HG02852 (cell line): ENCODE measurements around the gene ICA1.

ENCODE experiments used
- ATAC-seq: cut with Tn5 transposase; IDR thresholded peaks from one replicate; pipeline ENCODE4 v1.9.1; 2021; ENCODE audit warnings: mild to moderate bottlenecking, moderate library complexity; ENCODE audit not compliant: unreplicated experiment

Gene ICA1

DNA sequence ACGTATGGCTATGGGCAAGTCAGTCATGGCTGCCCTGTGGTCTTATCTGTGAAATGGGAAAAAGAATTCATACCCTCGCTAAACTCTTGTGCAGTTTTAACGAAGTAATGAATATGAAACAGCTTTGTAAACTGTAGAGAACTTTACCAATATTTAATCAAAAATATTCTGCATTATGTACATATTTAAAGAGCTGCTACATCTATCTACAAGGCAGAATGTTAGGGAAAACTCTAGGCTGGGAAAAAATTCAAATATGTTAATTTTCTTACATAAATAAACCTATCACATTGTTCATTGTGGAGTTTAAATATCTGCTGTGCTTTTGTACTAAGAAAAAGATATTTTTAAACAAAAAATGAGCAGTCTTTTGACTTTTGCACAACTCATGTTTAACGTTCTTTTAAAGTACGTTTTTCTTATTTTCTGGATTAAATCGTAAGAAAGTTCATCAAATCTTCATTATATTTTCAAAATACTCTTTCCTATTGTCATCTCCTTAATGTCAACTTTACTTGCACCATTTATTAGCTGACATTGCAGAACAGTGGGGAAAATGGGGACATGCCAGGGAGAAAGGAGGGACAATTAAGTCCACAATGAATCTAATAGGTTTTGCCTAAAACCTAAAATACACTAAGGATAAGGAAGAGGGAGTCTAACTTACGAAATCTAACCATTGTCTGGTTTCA, 57.5 kb downstream of the ICA1 start:
- no peak for ATAC-seq

DNA sequence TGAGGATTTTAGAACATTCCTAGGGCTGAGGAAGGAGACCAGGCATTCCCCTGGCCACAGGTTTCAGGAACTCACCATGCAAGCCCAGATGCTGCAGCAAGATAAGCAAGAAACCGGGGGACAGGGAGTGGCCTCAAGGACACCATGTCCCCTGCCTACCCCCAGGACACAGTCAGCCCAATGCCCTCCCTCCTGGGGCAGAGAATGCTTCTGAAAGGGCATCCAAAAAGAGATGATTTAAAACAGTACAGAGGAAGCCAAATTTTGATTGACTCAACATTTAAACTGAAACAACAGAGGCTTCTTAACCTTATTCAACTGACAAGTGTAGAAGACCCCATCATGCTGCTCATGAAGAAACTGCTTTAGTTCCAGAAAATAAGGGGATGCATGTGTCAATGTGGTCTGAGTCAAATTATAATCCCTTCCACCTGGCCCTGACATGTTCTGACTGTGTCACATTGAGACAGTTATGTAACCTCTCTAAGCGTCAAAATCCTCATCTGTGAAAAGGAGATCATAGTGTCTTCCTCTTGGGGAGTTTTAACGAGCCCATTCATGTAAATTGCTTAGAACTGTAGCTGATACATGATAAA, 60.0 kb downstream of the ICA1 start:
- ATAC-seq, result no peak

DNA sequence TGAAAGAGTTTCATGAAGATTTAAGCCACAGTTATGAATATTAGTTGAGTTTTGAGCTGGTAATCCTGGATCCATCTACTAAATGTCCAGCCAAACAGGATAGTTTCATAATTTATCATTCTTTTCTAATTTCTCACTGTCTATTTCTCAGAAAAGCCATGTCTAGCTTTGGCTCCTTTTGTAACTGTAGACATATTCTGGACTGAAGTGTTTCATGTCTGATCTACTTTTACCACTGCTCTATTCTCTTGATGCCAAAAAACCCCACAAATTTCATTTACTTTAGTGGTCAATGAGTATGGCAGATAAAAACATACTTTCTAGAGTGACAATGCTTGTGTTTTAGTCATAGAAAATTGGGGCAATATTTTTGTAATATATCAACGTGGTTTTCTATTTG, 61.2 kb downstream of the ICA1 start:
- ATAC-seq, result peak; percentile 45

DNA sequence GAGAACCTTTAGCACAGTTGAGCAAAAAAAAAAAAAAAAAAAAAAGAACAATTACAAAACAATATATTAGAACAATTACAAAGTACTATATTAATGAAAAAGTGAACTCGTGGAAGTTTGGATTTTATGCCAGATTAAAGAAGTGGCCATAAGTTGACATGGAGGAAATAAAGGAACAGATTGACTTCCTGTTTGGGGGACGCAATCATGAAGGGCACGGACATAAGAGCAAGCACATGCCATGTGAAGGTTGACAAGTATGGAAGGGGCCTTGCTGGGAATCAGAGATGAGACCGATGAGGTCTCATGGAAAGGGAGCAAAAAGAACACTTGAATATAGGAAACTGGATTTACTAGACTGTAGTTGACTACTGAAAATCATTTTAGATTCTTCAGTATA, 61.7 kb downstream of the ICA1 start:
- no peak for ATAC-seq

DNA sequence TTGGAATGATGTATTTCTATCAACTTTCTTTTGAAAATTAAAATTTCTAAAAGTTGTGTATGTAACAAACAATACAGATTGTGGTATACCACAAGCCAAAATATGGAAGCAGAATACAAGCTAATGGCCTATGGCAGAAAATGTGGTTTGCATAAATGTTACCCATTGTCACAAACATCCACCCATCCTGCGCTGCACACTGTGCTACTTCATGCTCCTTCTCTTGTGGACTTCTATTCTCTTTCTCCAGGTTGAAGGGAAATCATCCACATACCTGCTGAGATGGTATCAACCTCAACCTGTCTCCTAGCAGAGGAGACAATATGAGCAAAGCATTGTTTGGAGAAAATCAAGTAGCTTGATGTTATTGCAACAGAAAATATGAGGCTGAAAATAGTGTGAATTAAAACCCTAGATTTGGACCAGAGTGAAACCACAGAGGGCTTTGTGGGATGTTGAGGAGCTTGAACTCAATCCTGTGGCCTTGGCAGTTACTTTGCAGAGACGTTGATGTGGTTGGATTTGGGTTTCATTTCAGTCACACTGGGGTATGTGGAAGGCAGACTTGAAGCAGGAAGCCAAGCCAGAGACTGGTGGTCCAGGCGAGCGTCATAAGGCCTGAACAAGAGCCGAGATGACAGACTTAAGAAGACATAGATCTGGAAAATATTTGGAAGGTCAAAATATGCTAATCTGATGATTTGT, 63.8 kb downstream of the ICA1 start:
- ATAC-seq, result no peak

DNA sequence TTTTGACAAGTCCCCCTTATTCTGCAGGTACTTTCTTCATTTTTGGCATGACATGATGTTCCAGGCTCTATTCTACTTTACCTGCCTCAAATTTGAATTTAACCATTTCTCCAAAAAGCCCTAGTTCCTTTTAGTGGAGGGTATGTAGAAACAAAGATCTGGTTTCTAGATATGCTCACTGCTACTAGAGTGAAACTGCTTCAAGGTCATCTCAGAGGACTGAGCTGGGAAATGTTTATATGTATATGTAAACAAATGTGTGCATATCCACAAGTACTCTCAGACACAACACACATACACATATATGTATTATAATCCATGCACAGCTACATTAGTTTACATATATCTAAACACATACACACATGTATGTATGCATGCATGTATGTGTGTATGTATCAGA, 69.1 kb downstream of the ICA1 start:
- ATAC-seq, result no peak

DNA sequence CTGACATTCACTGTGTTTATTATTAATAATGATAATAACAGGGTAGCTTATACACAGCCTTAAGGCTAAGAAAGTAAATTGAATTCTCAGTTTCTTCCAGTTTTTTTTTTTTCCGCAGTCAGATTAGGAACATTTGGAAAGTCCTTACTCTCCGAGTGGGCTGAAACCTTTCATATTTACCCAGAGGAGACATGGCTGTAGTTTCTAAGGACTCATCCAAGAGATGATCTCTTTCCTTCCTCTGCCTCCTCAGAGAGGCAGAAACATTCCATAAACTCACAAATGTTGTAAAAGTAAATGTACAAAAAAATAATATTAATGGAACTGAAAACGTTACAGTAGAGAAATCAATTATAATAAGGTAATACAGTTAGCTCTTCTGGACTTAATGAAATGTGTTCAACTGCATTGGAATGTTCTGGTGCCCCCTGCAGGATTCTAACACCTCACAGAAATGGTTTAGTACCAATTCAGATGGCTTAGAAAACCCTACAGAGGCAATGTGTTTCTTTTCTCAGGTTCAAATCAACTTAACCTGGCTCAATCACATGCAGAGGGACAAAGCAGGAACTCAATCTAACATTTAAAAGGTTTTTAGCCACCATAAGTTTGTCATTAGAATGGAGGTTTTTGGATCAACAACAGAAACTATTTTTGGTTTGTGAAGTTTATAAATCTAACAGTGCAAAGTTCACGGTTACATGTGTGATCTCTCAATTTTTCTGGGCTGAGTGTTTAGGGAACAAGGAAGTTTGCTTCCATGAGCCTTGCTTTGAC, 71.7 kb downstream of the ICA1 start:
- ATAC-seq, result peak; percentile 82

DNA sequence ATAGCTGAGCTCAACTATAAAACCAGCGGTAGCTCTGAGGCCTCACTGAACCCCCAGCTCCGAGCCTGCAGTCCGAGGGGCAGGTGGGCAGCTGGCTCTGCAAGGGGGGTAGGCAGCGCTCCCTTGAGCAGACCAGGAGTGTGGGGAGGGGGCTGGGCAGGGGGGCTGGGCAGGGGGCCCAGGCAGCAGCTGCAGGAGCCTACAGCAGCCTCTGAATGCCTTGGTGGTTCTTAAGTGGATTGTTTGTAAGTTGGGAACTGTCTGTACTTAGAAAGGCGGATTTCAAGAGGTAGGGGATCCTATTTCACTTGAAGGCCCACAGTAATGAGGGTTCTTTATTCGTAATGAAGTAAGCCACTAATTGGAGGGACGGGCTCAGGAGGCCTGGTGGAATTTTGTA, 72.3 kb downstream of the ICA1 start:
- no peak for ATAC-seq

DNA sequence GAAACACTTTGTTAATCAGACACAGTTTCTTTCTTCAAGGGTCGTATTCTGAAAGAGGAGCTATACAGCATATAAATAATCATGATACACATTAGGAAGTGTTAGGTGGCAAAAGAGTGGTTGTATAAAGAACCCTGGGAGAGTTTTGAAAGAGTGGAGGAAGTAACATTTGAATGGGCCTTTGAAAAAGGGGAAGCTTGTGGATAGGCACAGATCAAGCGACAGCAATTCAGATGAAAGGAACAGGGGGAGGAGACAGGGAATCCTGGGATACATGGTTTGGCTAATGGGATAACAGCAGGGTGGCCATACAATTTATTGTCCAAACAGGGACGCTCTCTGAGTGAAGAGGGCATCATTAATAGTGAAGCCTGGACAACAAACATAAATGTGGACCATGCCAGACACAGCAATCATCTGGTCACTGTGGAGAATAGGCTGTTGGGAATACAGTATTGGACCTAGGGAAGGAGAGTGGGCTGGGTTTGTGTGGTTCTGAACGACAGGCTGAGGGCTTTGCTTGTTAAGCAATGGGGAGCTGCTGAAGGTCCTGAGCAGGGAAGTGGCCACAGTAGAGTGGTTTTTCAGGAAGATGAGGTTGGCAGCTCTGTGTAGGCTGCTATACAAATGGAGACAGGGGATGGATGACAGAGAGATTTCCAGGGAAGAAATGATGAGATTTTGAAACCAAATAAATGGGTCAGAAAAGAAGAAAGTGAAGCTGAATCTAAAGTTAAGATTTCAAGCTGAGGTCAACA, 75.9 kb downstream of the ICA1 start:
- no peak for ATAC-seq

DNA sequence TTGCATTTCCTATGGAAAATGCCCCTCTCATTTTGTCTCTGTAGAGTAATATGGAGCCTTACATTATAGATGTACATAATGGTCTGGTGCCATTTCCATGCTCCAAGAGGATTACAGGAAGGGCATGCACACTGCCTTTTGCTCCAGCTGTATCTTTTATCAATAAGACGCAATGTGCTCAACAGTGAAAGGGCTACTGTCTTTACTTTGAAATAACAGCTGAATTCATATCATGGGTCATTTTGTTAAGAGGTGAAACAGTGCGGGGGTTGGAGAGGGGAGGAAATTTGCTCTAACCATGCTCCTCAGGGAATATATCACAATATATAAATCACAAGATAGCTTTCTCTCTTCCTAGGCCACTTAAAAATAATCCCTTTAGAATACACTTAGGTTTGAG, 77.7 kb downstream of the ICA1 start:
- ATAC-seq, result no peak

DNA sequence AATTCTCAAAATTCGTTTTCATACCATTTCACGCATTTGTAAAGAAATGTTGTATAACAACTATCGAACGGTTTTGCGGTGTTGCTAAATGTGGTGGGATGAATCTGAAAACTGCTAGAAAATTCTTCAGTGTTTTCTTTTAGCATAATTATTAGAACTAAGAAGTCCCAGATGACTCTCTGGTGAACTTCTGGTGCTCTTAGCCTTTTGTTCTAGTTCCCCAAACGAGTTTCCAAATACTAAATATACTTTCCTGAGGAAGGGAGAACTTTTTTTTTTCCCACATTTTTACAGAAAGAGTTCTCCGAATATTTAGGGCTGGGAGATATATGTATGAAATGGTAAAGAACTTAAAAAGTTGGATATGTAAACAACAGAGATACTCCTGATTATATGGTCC, 82.5 kb downstream of the ICA1 start:
- ATAC-seq, result no peak

DNA sequence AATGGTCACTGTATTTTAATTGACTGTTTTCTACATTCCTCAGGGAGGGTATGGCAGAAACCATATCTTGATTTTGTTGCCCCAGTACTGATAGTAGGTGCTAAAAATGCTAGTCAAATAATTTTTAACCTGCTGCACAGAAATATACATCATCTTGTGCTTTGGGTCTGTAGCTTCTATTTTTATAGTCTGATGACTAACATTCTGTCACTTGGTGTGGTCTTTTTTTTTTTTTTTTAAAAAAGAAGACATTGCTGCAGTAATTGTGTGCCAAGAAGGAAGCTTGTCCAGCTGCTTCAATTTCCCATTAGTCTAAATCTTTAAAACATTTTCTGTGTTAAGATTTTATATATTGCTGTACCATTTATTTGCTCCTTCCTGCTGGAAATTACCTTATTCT, 83.6 kb downstream of the ICA1 start:
- ATAC-seq, result no peak

DNA sequence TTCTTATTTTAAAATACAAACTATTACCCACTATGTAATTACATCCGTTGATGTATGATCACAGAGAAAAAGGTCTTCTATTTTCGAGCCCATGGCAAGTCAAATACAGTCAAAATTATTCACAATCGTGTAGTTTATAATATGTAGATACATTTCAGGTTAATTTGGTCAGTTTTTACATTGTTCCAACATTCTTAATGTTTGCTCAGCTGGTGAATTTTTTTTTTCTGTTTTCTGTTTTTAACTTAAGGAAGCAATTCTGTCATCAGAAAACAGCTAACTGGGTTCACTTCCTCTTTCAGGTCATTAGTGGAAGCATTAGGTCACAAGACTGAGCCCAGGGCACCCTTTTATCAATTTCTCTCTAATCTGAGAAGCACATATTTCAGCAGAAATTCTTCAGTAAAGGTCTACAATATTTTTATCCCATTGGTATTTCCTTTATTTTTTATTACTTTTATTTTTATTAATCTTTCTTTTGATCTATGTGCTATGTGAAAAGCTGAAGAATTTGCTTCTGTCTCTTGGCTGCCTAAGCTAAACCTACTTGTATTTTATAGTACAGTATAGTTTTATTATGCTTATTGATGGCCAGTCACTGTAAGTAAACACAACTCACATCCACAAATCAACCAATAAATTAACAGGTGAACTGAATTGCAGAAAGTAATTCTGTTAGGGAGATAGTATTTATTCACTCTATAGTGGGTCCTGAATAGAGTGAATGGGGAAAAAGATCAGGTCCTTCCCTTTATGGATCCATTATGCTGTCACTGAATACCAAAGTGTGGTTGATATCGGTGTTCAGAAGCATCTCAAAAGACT, 84.6 kb downstream of the ICA1 start:
- ATAC-seq, result peak; percentile 46

DNA sequence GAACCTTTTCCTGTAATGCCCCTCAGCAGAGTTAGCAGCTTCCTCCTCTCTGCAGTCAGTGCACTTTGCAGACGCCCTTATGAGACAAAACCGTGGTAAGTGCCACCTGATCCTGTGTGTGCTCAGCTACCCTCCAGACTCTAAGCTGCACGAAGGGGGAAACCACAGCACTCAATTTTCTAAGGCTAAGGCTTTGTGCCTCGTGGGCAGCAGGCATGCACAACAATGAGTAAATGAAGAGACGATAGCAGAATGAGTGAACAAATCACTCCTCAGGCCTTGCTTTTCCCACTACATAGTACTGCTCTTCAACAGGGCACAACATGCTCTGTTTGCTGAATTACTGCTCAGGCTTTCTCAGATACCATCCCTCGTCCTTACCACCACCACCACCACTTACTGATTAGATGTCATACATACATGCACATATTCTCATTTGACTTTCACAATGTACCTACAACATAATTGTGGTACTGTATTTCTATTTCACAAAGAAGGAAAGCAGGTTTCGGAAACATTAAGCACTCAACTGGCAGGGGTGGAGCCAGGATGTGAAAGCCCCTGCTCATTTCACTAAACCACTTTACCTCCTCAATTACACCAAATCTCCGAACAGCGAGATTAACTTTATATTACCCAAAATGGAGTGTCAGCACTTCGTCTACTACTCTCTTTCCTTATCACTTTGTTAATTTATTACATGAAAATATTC, 85.4 kb downstream of the ICA1 start:
- ATAC-seq, result peak; percentile 72

DNA sequence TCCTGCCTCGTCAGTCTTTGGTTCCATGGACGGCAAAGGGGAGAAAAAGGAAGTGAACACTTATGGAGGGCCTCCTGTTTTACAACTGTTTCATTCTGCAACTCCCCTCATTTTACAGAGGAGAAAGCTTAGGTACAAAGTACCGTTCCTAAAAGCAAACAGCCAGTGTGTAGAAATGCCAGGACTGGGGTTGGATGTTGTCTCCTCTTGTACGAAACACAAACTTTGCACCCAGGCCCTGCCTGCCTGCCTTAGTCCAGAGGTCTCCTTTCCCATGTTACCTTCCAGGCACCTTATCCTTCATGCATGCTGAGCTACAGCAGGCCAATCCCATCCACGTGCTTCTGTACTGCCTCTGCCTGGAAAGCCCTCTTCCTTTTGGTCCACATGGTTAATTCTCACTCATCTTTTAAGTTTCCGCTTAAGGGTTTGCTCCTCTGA, 86.0 kb downstream of the ICA1 start:
- ATAC-seq, result no peak

DNA sequence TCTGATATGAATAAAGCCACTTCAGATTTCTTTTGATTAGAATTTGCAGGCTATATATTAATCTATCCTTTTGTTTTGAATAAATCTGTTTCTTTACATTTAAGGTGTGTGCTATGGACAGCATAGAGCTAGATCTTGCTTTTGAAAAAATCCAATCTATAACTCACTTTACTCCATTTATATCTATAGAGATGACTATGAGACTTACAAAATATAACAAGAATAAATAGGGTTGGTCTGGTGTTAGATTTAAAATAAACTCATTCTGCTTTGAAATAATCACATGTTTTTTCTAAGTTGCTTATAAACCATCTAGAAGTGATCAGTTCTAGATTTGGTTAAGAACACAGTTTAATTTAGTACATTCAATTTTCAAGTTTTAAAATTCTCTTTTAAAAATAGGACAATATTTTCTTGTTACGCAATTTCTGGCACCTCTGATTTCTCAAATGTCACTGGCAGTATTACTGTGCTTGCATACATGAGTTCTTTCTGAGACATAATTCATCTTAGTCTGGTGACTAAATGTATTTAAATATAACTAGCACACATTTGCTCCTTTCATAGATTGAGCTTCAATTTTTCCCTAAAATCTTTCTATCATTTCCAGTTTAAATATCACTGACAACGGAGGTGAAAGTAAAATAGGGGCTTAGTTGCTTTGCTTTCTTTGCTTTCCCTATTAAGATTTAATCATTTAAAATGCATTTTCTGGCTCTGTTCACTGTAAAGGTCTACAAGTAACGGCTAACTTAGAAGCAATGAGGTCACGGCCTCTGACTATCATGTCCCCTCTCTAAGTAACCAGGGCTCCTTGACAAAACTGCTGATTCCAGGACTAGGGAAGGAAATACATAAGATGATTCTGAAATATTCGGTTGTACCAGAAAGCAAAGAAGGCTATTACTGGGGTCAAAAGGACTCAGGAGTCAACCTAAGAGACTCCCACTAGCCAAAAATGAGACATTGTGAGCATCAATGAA, 89.3 kb downstream of the ICA1 start:
- ATAC-seq, result no peak

DNA sequence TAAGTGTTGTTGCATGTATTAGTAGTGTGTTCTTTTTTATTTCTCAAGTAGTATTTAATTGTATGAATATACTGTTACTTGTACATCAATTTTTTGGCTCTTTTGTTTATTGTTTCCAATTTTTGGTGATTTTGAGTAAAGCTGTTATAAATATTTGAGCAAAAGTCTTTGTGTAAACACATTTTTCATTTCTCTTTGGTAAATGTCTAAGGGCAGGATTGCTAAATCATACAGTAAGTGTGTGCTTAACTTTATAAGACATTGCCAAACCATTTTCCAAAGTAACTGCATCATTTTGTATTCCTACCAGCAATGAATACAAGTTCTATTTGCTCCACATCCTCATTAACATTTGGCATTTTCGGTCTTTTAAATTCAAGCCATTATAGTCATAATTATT, 92.8 kb downstream of the ICA1 start:
- ATAC-seq, result no peak

DNA sequence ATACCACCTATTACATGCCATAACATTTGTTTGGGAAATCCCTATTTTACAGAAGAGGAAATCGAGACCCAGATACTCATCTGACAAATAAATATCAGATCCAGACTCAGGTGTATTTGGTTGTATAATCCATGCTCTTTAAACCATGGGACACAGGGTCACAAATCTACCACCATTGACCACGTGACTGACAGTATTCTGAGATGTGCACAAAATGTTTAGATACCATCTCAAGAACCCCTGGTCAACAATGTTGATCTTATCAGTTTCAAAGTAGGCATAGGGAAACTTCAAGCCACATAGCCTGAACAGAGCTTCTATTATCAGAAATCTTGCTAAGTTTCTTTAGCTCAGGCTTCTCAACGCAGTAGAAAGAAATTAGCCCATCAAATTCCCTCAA, 93.6 kb downstream of the ICA1 start:
- no peak for ATAC-seq
